ENCODE results near the gene SHTN1. TPM values are rescaled to one million over a fixed set of nuclear protein-coding genes. Genes with fewer than 3 reads are reported as not detected.

The SHTN1 gene
- total RNA-seq, 1 donor from 2014 or later = 3.0 TPM

- H3K9me3 ChIP-seq = no peaks in the 10 kb centered on the region
- intact Hi-C loops (cut with DNase I) = no loop called here
- no peaks in the 10 kb centered on the region for H3K4me1 ChIP-seq
- H3K27ac ChIP-seq = no peak overlapping the region
- TF ChIP-seq CTCF (IDR thresholded peaks at IDR 0.05) = no peak
- DNase-seq (ENCODE audit: low spot score in 2 of 2) = no peak
- no peaks in the 10 kb centered on the region for H3K36me3 ChIP-seq
- no peaks in the 10 kb centered on the region for H3K27me3 ChIP-seq
- H3K4me3 ChIP-seq = no peak overlapping the region
These were observed 124.1 kb downstream of the SHTN1 start for GRCh38 chr10:116880716-116881482.

- no peaks in the 10 kb centered on the region for H3K4me1 ChIP-seq
- DNase-seq (ENCODE audit: low spot score in 2 of 2) = no peak
These were observed 125.2 kb downstream of the SHTN1 start for GRCh38 chr10:116879817-116880216.

GRCh38 chr10:116878123-116878522 is 126.9 kb downstream of the SHTN1 start:
- intact Hi-C loops (cut with DNase I) = no loop called here
- no peaks in the 10 kb centered on the region for H3K4me1 ChIP-seq
- H3K27ac ChIP-seq = no peak overlapping the region
- H3K27me3 ChIP-seq = no peaks in the 10 kb centered on the region
- no peaks in the 10 kb centered on the region for H3K9me3 ChIP-seq
- no peak for TF ChIP-seq CTCF (IDR thresholded peaks at IDR 0.05)
- no peak for DNase-seq (ENCODE audit: low spot score in 2 of 2)
- H3K36me3 ChIP-seq = no peaks in the 10 kb centered on the region
- H3K4me3 ChIP-seq = no peak overlapping the region

More at GRCh38 chr10:116879817-116880216, 125.2 kb downstream of the SHTN1 start:
- TF ChIP-seq CTCF (IDR thresholded peaks at IDR 0.05) = no peak
- Histone ChIP-seq H3K9me3 (no peaks in the 10 kb centered on the region), H3K27ac (no peak overlapping the region), H3K4me3 (no peak overlapping the region), H3K27me3 (no peaks in the 10 kb centered on the region), H3K36me3 (no peaks in the 10 kb centered on the region)
- intact Hi-C loops (cut with DNase I) = no loop called here

- no peaks in the 10 kb centered on the region for H3K4me1 ChIP-seq
- H3K27me3 ChIP-seq = no peaks in the 10 kb centered on the region
- DNase-seq (ENCODE audit: low spot score in 2 of 2) = no peak
- no peaks in the 10 kb centered on the region for H3K36me3 ChIP-seq
- no peak overlapping the region for H3K4me3 ChIP-seq
- no peaks in the 10 kb centered on the region for H3K9me3 ChIP-seq
- intact Hi-C loops (cut with DNase I) = no loop called here
- no peak for TF ChIP-seq CTCF (IDR thresholded peaks at IDR 0.05)
- H3K27ac ChIP-seq = no peak overlapping the region
These were observed 127.6 kb downstream of the SHTN1 start for GRCh38 chr10:116877391-116877790.

DNA sequence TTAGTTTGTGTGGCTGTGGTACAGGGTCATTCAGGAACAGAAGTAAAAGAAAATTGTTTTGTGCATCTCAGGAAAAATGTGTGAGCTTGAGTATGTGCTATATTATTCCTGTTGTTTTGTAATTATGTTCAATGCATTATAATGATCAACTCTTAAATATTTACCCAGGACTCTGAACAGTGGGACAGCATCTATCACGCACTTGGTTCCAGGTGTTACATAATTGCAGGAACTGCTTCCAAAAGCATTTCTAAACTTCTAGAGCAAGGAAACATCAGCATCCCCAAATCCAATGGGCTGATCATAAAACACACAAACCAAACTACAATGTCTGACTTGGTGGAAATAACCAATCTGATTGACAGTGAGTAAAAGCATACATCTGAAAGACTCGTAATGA is 129.1 kb downstream of the SHTN1 start:
- no peak for TF ChIP-seq CTCF (IDR thresholded peaks at IDR 0.05)
- no peaks in the 10 kb centered on the region for H3K4me1 ChIP-seq
- H3K27me3 ChIP-seq = no peaks in the 10 kb centered on the region

More for the DNA sequence above, 129.1 kb downstream of the SHTN1 start:
- Histone ChIP-seq H3K9me3 (no peaks in the 10 kb centered on the region), H3K4me3 (no peak overlapping the region), H3K27ac (no peak overlapping the region), H3K36me3 (no peaks in the 10 kb centered on the region)
- intact Hi-C loops (cut with DNase I) = no loop called here
- no peak for DNase-seq (ENCODE audit: low spot score in 2 of 2)

Measured in ascending aorta (tissue), 2 donors.